AG09309 (cell line): ENCODE data around the gene CADPS.

Experiments used
- DNase-seq: peaks from one replicate; pipeline ENCODE4 v3.0.0-alpha.2; 2010; ENCODE audit warnings: low read depth
- H3K4me3 ChIP-seq: 2 replicates; pipeline ENCODE4 v1.5.1; 2011; ENCODE audit warnings: mild to moderate bottlenecking, low read depth, low read length, moderate library complexity; ENCODE audit not compliant: control insufficient read depth
- TF ChIP-seq, protein P1 (sequence below): IDR thresholded peaks from 2 replicates; pipeline ENCODE4 v1.5.1; 2011; ENCODE audit warnings: mild to moderate bottlenecking, low read depth, low read length, inconsistent platforms; ENCODE audit not compliant: insufficient read depth, control insufficient read depth; ENCODE audit errors: missing control alignments

Gene CADPS

GRCh38 chr3:62356356-62356755 lies 518.9 kb downstream of the CADPS start:
- no peak overlapping the region for H3K4me3 ChIP-seq
- TF ChIP-seq, protein P1, sequence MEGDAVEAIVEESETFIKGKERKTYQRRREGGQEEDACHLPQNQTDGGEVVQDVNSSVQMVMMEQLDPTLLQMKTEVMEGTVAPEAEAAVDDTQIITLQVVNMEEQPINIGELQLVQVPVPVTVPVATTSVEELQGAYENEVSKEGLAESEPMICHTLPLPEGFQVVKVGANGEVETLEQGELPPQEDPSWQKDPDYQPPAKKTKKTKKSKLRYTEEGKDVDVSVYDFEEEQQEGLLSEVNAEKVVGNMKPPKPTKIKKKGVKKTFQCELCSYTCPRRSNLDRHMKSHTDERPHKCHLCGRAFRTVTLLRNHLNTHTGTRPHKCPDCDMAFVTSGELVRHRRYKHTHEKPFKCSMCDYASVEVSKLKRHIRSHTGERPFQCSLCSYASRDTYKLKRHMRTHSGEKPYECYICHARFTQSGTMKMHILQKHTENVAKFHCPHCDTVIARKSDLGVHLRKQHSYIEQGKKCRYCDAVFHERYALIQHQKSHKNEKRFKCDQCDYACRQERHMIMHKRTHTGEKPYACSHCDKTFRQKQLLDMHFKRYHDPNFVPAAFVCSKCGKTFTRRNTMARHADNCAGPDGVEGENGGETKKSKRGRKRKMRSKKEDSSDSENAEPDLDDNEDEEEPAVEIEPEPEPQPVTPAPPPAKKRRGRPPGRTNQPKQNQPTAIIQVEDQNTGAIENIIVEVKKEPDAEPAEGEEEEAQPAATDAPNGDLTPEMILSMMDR: no peak
- DNase-seq: no peak

GRCh38 chr3:62355703-62356102 lies 519.5 kb downstream of the CADPS start:
- no peak for DNase-seq

More at GRCh38 chr3:62355703-62356102, 519.5 kb downstream of the CADPS start:
- TF ChIP-seq, protein P1: no peak
- H3K4me3 ChIP-seq: no peak overlapping the region
